RPMI7951 (cell line): ENCODE results near the gene AOC2. TPM values are rescaled to one million over a fixed set of nuclear protein-coding genes. Genes with fewer than 3 reads are reported as not detected.

Source experiments
- DNase-seq: peaks from one replicate; pipeline ENCODE4 v3.0.0-alpha.2; 2012; ENCODE audit warnings: low read depth
- total RNA-seq: library from RNA; depleted of rRNA; stranded (reverse); fragments of >200 nt; shearing (Covaris generic); gene quantifications from 2 replicates; pipeline ENCODE4 v1.2.3, GENCODE V29; 2014; rRNA removed

The AOC2 gene
- 0.10 and 0.36 TPM in 2 replicates for total RNA-seq

GRCh38 chr17:42844271-42844670, at the start of gene AOC2:
Gene AOC2 (plus strand): TSS chr17:42844580. CDS start chr17:42844627, 47 bp downstream.
- DNase-seq: no peak

GRCh38 chr17:42795061-42795460, 49.3 kb upstream of the AOC2 start:
- no peak for DNase-seq

GRCh38 chr17:42795465-42795864, 48.9 kb upstream of the AOC2 start:
- no peak for DNase-seq

GRCh38 chr17:42796066-42796758, 48.2 kb upstream of the AOC2 start:
- no peak for DNase-seq

GRCh38 chr17:42797067-42798007, 47.0 kb upstream of the AOC2 start:
- DNase-seq: no peak

- DNase-seq: no peak
Observed at GRCh38 chr17:42798011-42798382, 46.4 kb upstream of the AOC2 start.

- DNase-seq: peak; percentile 81
Observed at GRCh38 chr17:42798383-42799380, 45.7 kb upstream of the AOC2 start, which contains the start of the genes CNTD1 and COA3. Gene CNTD1 (plus strand): TSS chr17:42798861. CDS start chr17:42799068, 207 bp downstream. Gene COA3 (minus strand): TSS chr17:42798704. CDS start chr17:42798681, 23 bp downstream.

- DNase-seq: no peak
Observed at GRCh38 chr17:42803074-42803883, 41.1 kb upstream of the AOC2 start.

GRCh38 chr17:42804918-42805367, 39.4 kb upstream of the AOC2 start:
- DNase-seq: no peak

GRCh38 chr17:42806249-42806648, 38.1 kb upstream of the AOC2 start:
- DNase-seq: no peak

- peak; percentile 50 for DNase-seq
Observed at GRCh38 chr17:42809250-42809649, 35.1 kb upstream of the AOC2 start.

- DNase-seq: peak; percentile 87
Observed at GRCh38 chr17:42814633-42815399, 29.6 kb upstream of the AOC2 start.

GRCh38 chr17:42817866-42818265, 26.5 kb upstream of the AOC2 start:
- no peak for DNase-seq

- DNase-seq: no peak
Observed at GRCh38 chr17:42818379-42818778, 26.0 kb upstream of the AOC2 start.

GRCh38 chr17:42819939-42820535, 24.3 kb upstream of the AOC2 start:
- DNase-seq: peak; percentile 46

GRCh38 chr17:42821176-42821575, 23.2 kb upstream of the AOC2 start:
- DNase-seq: no peak

GRCh38 chr17:42827472-42827871, 16.9 kb upstream of the AOC2 start:
- no peak for DNase-seq

- DNase-seq: no peak
Observed at GRCh38 chr17:42830971-42831370, 13.4 kb upstream of the AOC2 start.
